HepG2 (cell line): Measurements from ENCODE around the gene LRRC42. TPM values are rescaled to one million over a fixed set of nuclear protein-coding genes. Genes with fewer than 3 reads are reported as not detected.

Experiments
- BCL6 ChIP-seq: IDR thresholded peaks from 2 replicates; pipeline ENCODE4 v1.6.1; 2016; ENCODE audit warnings: missing genetic modification reagents, missing compliant biosample characterization
- BRD4 ChIP-seq: sonication (generic); formaldehyde crosslinking; IDR thresholded peaks from 2 replicates; pipeline ENCODE4 v1.4.0; 2020; ENCODE audit warnings: missing genetic modification reagents
- FOXA3 ChIP-seq: IDR thresholded peaks from 2 replicates; pipeline ENCODE4 v1.6.1; 2016; ENCODE audit warnings: missing genetic modification reagents, missing compliant biosample characterization
- HNF4G ChIP-seq, 2 experiments: sonication (generic) in 1 of 2; formaldehyde crosslinking in 1 of 2; IDR thresholded peaks; 2 replicates each; pipeline versions ENCODE4 v1.4.0 to v1.6.1; 2011 to 2020; ENCODE audit warnings: borderline replicate concordance in 2 of 2, low read depth in 2 of 2, mild to moderate bottlenecking in 2 of 2, low read length in 1 of 2, missing genetic modification reagents in 1 of 2, moderate library complexity in 1 of 2
- HNRNPL ChIP-seq: fragments of 200-400 bp; formaldehyde crosslinking; IDR thresholded peaks from 2 replicates; pipeline ENCODE4 v1.6.1; 2017; ENCODE audit warnings: mild to moderate bottlenecking, low read depth, low read length
- HOXA5 ChIP-seq: sonication (generic); formaldehyde crosslinking; IDR thresholded peaks from 2 replicates; pipeline ENCODE4 v1.4.0; 2020; ENCODE audit warnings: missing genetic modification reagents
- JUN ChIP-seq: sonication (generic); formaldehyde crosslinking; IDR thresholded peaks from 2 replicates; pipeline ENCODE4 v1.4.0; 2020; ENCODE audit warnings: mild to moderate bottlenecking, missing genetic modification reagents
- KDM2A ChIP-seq: sonication (generic); formaldehyde crosslinking; IDR thresholded peaks from 2 replicates; pipeline ENCODE4 v1.4.0; 2020; ENCODE audit warnings: low read depth, missing genetic modification reagents, borderline replicate concordance
- MIER3 ChIP-seq: IDR thresholded peaks from 2 replicates; pipeline ENCODE4 v1.6.1; 2016; ENCODE audit warnings: missing compliant biosample characterization, borderline replicate concordance
- NFKB2 ChIP-seq: sonication (generic); formaldehyde crosslinking; IDR thresholded peaks from 2 replicates; pipeline ENCODE4 v1.4.0; 2020; ENCODE audit warnings: missing genetic modification reagents, borderline replicate concordance
- RBFOX2 ChIP-seq: fragments of 200-400 bp; formaldehyde crosslinking; IDR thresholded peaks from 2 replicates; pipeline ENCODE4 v1.6.1; 2017; ENCODE audit warnings: low read depth, mild to moderate bottlenecking, low read length
- U2AF1 ChIP-seq: fragments of 200-400 bp; formaldehyde crosslinking; optimal IDR thresholded peaks from 2 replicates; pipeline ENCODE3; 2017; ENCODE audit warnings: mild to moderate bottlenecking, low read depth, low read length
- ZMYM2 ChIP-seq: sonication (generic); formaldehyde crosslinking; IDR thresholded peaks from 2 replicates; pipeline ENCODE4 v1.8.0; 2022; ENCODE audit warnings: mild to moderate bottlenecking, missing genetic modification reagents
- ZNF124 ChIP-seq: sonication (generic); formaldehyde crosslinking; IDR thresholded peaks from 2 replicates; pipeline ENCODE4 v1.4.0; 2020; ENCODE audit warnings: missing genetic modification reagents
- ZNF232 ChIP-seq: sonication (generic); formaldehyde crosslinking; IDR thresholded peaks from 2 replicates; pipeline ENCODE4 v1.4.0; 2020; ENCODE audit warnings: missing genetic modification reagents, borderline replicate concordance
- ZNF382 ChIP-seq: sonication (generic); formaldehyde crosslinking; IDR thresholded peaks from 2 replicates; pipeline ENCODE4 v1.5.0; 2020; ENCODE audit warnings: missing genetic modification reagents, mild to moderate bottlenecking, borderline replicate concordance
- ZNF432 ChIP-seq: sonication (generic); formaldehyde crosslinking; IDR thresholded peaks from 2 replicates; pipeline ENCODE4 v1.5.0; 2020; ENCODE audit warnings: missing genetic modification reagents, mild to moderate bottlenecking, borderline replicate concordance
- ZNF451 ChIP-seq: sonication (generic); formaldehyde crosslinking; IDR thresholded peaks from 2 replicates; pipeline ENCODE4 v1.5.0; 2020; ENCODE audit warnings: mild to moderate bottlenecking, missing genetic modification reagents
- ZNF543 ChIP-seq: sonication (generic); formaldehyde crosslinking; IDR thresholded peaks from 2 replicates; pipeline ENCODE4 v1.4.0; 2020; ENCODE audit warnings: mild to moderate bottlenecking, missing genetic modification reagents
- ZNF616 ChIP-seq: sonication (generic); formaldehyde crosslinking; IDR thresholded peaks from 2 replicates; pipeline ENCODE4 v1.5.0; 2020; ENCODE audit warnings: low read depth, mild to moderate bottlenecking, missing genetic modification reagents
- polyA plus RNA-seq, 8 experiments: library from polyadenylated mRNA; depleted of rRNA in 3 of 8; stranded (reverse) in 7 of 8; unstranded in 1 of 8; fragments of >200 nt; fragmentation: Illumina TruSeq in 4 of 8; extraction: Trizol in 4 of 8; gene quantifications; 2 replicates each; pipeline versions ENCODE4 v1.2.1 to v1.2.3, GENCODE V29; 2011 to 2016; ENCODE audit warnings: low read depth in 4 of 8, missing spikeins in 1 of 8, mixed read lengths in 1 of 8; ENCODE audit not compliant: insufficient read depth in 1 of 8
- total RNA-seq, 5 experiments: library from RNA; depleted of rRNA; stranded (reverse); fragments of >200 nt; fragmentation: Illumina TruSeq; extraction: Trizol; gene quantifications; 2 replicates each; pipeline ENCODE4 v1.2.3, GENCODE V29; 2016; ENCODE audit warnings: low read depth in 1 of 5
- TF ChIP-seq, protein P1 (sequence below): sonication (generic); formaldehyde crosslinking; IDR thresholded peaks from 2 replicates; pipeline ENCODE4 v1.4.0; 2020; ENCODE audit warnings: mild to moderate bottlenecking, missing genetic modification reagents
- TF ChIP-seq, protein P2 (sequence below): sonication (generic); formaldehyde crosslinking; IDR thresholded peaks from 2 replicates; pipeline ENCODE4 v1.4.0; 2020; ENCODE audit warnings: mild to moderate bottlenecking, missing genetic modification reagents
- TF ChIP-seq, protein P3 (sequence below): sonication (generic); formaldehyde crosslinking; IDR thresholded peaks from 2 replicates; pipeline ENCODE4 v1.4.0; 2020; ENCODE audit warnings: missing genetic modification reagents

Gene LRRC42
- total and polyA plus RNA-seq, 2 of the 13 experiments (the other 11 are each of a cell fraction or from before 2014, with no cell fraction given), result 30.6 to 43.6 TPM

DNA sequence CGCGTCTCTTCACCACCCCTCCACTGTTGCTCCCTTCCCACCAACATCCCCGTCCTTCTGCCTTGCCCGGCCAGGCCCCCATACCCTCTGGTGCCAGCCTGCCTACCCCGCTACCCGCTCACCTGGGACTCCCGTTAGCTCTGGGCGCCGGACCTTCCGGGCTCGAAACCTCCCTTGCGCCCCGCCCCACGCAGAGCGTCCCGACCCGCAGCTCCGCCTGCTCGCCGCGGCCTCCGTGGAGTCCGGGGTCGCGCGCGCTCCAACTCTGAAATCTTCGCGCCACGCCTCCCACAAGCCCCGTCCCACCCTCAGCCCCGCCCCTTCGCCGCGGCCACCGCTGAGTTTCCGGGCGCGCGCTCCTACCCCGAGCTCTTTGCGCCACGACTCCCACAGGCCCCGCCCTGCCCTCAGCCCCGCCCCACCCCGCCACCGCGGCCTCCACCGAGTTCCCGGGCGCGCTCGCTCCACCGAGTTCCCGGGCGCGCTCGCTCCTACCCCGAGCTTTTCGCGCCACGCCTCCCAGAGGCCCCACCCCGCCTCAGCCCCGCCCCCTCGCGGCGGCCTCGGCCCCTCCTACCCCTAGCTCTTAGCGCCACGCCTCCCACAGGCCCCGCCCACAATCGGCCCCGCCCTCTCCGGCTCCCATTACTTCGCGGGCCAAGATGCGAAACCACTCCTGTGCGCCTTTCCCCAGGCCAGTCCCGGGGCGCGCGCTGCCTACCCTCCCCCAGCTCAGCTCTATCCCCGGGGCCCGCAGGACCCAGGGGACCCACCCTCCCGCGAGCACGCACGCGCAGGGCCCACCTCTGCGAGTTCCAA, 508 bp upstream of the LRRC42 start, which contains the start of gene IFT25 (continued):
- no peak for TF ChIP-seq MIER3 (CRISPR knock-in tag)
- no peak for TF ChIP-seq HNF4G (IDR thresholded peaks at IDR 0.05; ENCODE audit: borderline replicate concordance, low read depth, low read length)
- peak; percentile 54; the same call in 1 of the 2 replicates for TF ChIP-seq HNF4G (CRISPR knock-in tag; IDR thresholded peaks at IDR 0.05; ENCODE audit: borderline replicate concordance, low read depth)
- TF ChIP-seq ZNF451 (CRISPR knock-in tag), result 0 out of 2 replicates have a peak, but pooled peaks have one; percentile 45
- TF ChIP-seq HNRNPL, result peak; percentile 78; the same call in 1 of the 2 replicates
- 0 out of 2 replicates have a peak, but pooled peaks have one; percentile 28 for TF ChIP-seq ZNF543 (CRISPR knock-in tag)
- TF ChIP-seq KDM2A (CRISPR knock-in tag), result peak; percentile 79; the same call in 1 of the 2 replicates
- no peak for TF ChIP-seq ZNF616 (CRISPR knock-in tag)
- no peak for TF ChIP-seq JUN
- TF ChIP-seq, protein P1, sequence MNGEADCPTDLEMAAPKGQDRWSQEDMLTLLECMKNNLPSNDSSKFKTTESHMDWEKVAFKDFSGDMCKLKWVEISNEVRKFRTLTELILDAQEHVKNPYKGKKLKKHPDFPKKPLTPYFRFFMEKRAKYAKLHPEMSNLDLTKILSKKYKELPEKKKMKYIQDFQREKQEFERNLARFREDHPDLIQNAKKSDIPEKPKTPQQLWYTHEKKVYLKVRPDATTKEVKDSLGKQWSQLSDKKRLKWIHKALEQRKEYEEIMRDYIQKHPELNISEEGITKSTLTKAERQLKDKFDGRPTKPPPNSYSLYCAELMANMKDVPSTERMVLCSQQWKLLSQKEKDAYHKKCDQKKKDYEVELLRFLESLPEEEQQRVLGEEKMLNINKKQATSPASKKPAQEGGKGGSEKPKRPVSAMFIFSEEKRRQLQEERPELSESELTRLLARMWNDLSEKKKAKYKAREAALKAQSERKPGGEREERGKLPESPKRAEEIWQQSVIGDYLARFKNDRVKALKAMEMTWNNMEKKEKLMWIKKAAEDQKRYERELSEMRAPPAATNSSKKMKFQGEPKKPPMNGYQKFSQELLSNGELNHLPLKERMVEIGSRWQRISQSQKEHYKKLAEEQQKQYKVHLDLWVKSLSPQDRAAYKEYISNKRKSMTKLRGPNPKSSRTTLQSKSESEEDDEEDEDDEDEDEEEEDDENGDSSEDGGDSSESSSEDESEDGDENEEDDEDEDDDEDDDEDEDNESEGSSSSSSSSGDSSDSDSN (CRISPR knock-in tag), result peak; percentile 43; the same call in 1 of the 2 replicates
- 0 out of 2 replicates have a peak, but pooled peaks have one; percentile 67 for TF ChIP-seq ZNF432 (CRISPR knock-in tag)
- TF ChIP-seq ZNF124 (CRISPR knock-in tag), result no peak
- 0 out of 2 replicates have a peak, but pooled peaks have one; percentile 61 for TF ChIP-seq ZNF232 (CRISPR knock-in tag)
- no peak for TF ChIP-seq U2AF1
- TF ChIP-seq NFKB2 (CRISPR knock-in tag), result peak; percentile 68; the same call in 1 of the 2 replicates
- TF ChIP-seq BRD4 (CRISPR knock-in tag), result 0 out of 2 replicates have a peak, but pooled peaks have one; percentile 27
- TF ChIP-seq BCL6 (CRISPR knock-in tag), result peak; percentile 36; the same call in 1 of the 2 replicates
- peak; percentile 72 for TF ChIP-seq RBFOX2
- TF ChIP-seq, protein P2, sequence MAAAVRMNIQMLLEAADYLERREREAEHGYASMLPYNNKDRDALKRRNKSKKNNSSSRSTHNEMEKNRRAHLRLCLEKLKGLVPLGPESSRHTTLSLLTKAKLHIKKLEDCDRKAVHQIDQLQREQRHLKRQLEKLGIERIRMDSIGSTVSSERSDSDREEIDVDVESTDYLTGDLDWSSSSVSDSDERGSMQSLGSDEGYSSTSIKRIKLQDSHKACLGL (CRISPR knock-in tag), result peak; percentile 27
- peak; percentile 36 for TF ChIP-seq HOXA5 (CRISPR knock-in tag)
- no peak for TF ChIP-seq FOXA3
- TF ChIP-seq ZNF382 (CRISPR knock-in tag), result no peak
- peak; percentile 23; the same call in 1 of the 2 replicates for TF ChIP-seq ZMYM2 (CRISPR knock-in tag)
- TF ChIP-seq, protein P3, sequence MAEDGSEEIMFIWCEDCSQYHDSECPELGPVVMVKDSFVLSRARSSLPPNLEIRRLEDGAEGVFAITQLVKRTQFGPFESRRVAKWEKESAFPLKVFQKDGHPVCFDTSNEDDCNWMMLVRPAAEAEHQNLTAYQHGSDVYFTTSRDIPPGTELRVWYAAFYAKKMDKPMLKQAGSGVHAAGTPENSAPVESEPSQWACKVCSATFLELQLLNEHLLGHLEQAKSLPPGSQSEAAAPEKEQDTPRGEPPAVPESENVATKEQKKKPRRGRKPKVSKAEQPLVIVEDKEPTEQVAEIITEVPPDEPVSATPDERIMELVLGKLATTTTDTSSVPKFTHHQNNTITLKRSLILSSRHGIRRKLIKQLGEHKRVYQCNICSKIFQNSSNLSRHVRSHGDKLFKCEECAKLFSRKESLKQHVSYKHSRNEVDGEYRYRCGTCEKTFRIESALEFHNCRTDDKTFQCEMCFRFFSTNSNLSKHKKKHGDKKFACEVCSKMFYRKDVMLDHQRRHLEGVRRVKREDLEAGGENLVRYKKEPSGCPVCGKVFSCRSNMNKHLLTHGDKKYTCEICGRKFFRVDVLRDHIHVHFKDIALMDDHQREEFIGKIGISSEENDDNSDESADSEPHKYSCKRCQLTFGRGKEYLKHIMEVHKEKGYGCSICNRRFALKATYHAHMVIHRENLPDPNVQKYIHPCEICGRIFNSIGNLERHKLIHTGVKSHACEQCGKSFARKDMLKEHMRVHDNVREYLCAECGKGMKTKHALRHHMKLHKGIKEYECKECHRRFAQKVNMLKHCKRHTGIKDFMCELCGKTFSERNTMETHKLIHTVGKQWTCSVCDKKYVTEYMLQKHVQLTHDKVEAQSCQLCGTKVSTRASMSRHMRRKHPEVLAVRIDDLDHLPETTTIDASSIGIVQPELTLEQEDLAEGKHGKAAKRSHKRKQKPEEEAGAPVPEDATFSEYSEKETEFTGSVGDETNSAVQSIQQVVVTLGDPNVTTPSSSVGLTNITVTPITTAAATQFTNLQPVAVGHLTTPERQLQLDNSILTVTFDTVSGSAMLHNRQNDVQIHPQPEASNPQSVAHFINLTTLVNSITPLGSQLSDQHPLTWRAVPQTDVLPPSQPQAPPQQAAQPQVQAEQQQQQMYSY (CRISPR knock-in tag), result no peak
